HG03575 (cell line): ENCODE data around the gene TLDC2.
"Not testable (repeated sequence)": the region's sequence is repeated elsewhere in the genome, so short reads cannot be mapped to it uniquely, and the experiment has no call there.

Experiments used
- ATAC-seq: cut with Tn5 transposase; IDR thresholded peaks from one replicate; pipeline ENCODE4 v1.9.1; 2021; ENCODE audit not compliant: unreplicated experiment, insufficient number of reproducible peaks, low FRiP score; ENCODE audit errors: extremely low read depth

TLDC2 gene

GRCh38 chr20:36932067-36932466, 56.1 kb downstream of the TLDC2 start:
- ATAC-seq: not testable (repeated sequence)

DNA sequence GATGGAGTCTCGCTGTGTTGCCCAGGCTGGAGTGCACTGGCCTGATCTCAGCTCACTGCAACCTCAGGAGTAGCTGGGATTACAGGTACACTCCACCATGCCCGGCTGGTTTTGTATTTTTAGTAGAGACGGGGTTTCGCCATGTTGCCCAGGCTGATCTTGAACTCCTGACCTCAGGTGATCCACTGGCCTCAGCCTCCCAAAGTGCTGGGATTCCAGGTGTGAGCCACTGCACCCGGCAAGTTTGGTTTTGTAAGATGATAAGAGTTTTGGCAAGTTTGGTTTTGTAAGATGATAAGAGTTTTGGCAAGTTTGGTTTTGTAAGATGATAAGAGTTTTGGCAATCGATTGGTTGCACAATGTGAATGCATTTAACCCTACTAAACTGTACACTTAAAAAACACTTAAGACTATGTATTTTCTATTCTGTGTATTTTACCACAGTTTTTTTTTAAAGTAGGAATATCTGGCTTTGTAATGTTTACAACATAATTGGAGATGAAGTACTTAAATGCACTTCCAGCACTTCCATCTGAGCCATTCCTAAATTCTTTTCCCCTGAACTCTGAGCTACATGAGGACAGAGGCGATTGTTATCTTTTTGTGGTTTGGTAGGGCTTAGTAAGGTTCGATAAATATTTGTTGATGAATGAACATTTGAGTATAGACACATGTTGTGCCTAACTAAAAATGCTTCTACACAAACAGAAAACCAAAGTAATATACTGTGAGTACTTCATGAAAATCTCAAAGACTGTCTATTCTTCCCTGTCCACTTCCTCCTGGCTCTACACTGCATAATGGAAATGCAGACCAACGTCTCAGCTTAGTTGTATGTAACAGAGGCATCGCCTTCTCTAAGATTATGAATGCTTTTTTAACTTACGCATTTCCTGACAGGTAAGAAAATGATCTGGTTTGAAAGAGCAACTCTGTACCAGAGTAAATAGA, 56.8 kb downstream of the TLDC2 start:
- no peak for ATAC-seq

GRCh38 chr20:36933571-36933970, 57.6 kb downstream of the TLDC2 start:
- not testable (repeated sequence) for ATAC-seq

DNA sequence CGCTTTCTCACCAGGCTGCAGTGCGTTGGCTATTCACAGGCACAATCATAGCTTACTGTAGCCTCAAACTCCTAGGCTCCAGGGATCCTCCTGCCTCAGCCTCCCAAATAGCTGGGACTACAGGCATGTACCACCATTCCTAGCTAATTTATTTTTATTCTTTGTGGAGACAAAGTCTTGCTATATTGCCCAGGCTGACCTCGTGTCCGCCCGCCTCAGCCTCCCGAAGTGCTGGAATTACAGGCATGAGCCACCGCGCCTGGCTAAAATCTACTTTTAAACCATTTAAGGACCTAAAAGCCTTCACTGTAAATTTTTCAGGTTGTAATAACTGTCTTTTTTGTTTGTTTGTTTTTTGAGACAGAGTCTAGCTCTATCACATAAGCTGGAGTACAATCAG, 60.4 kb downstream of the TLDC2 start:
- ATAC-seq: no peak

DNA sequence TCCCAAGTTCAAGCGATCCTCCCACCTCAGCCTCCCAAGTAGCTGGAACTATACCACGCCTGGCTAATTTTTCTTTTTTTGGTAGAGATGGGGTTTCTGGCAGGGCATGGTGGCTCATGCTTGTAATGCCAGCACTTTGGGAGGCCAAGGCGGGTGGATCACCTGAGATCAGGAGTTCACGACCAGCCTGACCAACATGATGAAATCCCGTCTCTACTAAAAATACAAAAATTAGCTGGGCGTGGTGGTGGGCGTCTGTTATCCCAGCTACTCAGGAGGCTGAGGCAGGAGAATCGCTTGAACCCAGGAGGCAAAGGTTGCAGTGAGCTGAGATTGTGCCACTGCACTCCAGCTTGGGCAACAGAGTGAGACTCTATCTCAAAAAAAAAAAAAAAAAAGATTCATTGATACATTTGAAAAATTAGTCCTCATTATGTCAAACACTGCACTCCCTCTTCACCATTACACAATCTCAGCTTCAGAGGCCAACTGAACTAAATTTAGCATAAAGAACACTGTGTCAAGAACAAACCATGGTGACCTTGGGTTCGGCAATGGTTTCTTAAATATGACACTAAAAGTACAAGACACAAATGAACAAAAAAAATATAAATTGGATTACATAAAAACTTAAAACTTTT, 60.9 kb downstream of the TLDC2 start:
- not testable (repeated sequence) for ATAC-seq

GRCh38 chr20:36937402-36937770, 61.4 kb downstream of the TLDC2 start:
- ATAC-seq: no peak

GRCh38 chr20:36941401-36941835, 65.5 kb downstream of the TLDC2 start:
- no peak for ATAC-seq
